Measurements from ENCODE around the gene ANKRD33B.
"Not testable (repeated sequence)": the region's sequence is repeated elsewhere in the genome, so short reads cannot be mapped to it uniquely, and the experiment has no call there.

ANKRD33B gene

GRCh38 chr5:10538103-10538788 is 25.6 kb upstream of the ANKRD33B start:
- DNase-seq: no peak

GRCh38 chr5:10538789-10539686 is 24.8 kb upstream of the ANKRD33B start:
- DNase-seq: no peak

- DNase-seq: no peak
These were observed 24.2 kb upstream of the ANKRD33B start for GRCh38 chr5:10539687-10539998.

GRCh38 chr5:10540036-10540544 is 23.8 kb upstream of the ANKRD33B start:
- no peak for DNase-seq

- DNase-seq: no peak
These were observed 22.8 kb upstream of the ANKRD33B start for GRCh38 chr5:10540951-10541646.

- DNase-seq: no peak
These were observed 21.8 kb upstream of the ANKRD33B start for GRCh38 chr5:10542055-10542550.

GRCh38 chr5:10543585-10544040 is 20.3 kb upstream of the ANKRD33B start:
- no peak for DNase-seq

- no peak for DNase-seq
These were observed 18.8 kb upstream of the ANKRD33B start for GRCh38 chr5:10545084-10545483.

- DNase-seq: no peak
These were observed 17.7 kb upstream of the ANKRD33B start for GRCh38 chr5:10546186-10546585.

- no peak for DNase-seq
These were observed 15.3 kb upstream of the ANKRD33B start for GRCh38 chr5:10548418-10549122.

- DNase-seq: not testable (repeated sequence)
These were observed 14.8 kb upstream of the ANKRD33B start for GRCh38 chr5:10549123-10549514.

GRCh38 chr5:10550222-10550995 is 13.5 kb upstream of the ANKRD33B start:
- no peak for DNase-seq

GRCh38 chr5:10551782-10552138 is 12.1 kb upstream of the ANKRD33B start:
- DNase-seq: no peak

GRCh38 chr5:10552183-10553143 is 11.4 kb upstream of the ANKRD33B start:
- no peak for DNase-seq

GRCh38 chr5:10553476-10553875 is 10.4 kb upstream of the ANKRD33B start:
- no peak for DNase-seq

GRCh38 chr5:10555277-10555684 is 8.6 kb upstream of the ANKRD33B start:
- DNase-seq: no peak

GRCh38 chr5:10556289-10556807 is 7.5 kb upstream of the ANKRD33B start:
- DNase-seq: no peak

GRCh38 chr5:10556893-10557746 is 6.8 kb upstream of the ANKRD33B start:
- no peak for DNase-seq

- DNase-seq: no peak
These were observed 4.7 kb upstream of the ANKRD33B start for GRCh38 chr5:10559151-10559550.
